Measurements from ENCODE around the gene PCAT7.

PCAT7 gene

DNA sequence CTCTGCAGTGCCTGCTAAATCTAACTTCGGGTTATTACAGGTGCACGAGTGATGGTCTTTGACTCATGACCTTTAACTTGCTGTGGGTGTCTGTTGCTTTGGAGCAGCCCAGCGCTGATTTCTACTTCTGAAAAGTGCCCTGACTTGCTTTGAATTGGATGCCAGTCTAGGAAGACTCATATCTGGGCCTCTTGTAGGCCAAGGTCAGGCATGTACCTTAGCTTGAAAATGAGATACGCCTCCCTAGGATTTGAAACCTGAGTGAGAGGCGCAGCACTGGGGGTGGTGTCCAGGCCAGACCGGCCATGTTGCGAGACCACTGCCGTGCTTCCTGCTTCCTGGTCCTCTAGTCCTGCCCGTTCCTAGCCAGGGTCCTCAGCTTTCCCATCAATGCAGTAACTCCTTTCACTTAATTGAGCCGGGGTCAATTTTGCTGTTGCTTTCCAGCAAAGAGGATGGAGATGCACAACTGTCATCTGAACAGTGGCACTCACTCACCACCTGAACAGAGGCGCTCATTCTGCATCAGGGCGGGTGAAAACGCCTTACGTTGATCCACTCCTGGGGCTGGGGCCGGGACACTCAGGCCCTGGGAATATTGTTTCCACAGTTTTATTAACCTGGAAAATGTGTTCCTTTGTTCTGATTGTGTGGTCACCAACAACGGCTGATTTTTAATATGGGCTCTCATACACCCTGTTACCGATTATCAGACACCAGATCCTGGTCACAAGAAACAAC, 14.3 kb downstream of the PCAT7 start:
- H3K4me3 ChIP-seq (ENCODE audit: low read depth, low read length) = no peak overlapping the region
- POLR2A ChIA-PET = no interaction called here
- TF ChIP-seq CTCF (IDR thresholded peaks at IDR 0.05; ENCODE audit: insufficient read depth, low read length, missing control alignments) = no peak
- DNase-seq (ENCODE audit: low read depth, low spot score) = no peak
- CTCF ChIA-PET = no interaction called here

DNA sequence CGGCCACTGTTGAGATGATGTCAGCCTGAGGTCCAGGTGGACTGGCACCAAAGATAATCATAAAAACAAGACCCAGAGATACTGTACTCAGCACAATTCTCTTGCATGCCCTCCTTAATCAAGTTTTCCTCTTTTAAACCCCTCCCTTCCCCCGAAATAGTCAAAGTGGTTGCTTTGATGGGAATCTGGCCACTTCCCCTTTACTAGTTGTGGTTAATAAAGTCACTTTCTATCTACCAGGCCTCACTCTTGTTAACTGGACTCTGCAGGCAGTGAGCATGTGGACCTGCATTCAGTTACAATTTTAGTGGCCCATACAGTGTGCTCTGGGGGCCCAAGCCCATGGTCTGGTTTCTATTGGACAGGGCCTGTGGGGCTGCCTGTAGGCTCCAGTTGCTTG, 21.2 kb downstream of the PCAT7 start:
- ChIA-PET POLR2A (no interaction called here), CTCF (interaction anchor here (1.1 kb wide), 1 partner anchor 11 kb away, joined by 3 read pairs; no protein-coding TSS in a partner anchor)
- no peak for DNase-seq (ENCODE audit: low read depth, low spot score)
- no peak for TF ChIP-seq CTCF (IDR thresholded peaks at IDR 0.05; ENCODE audit: insufficient read depth, low read length, missing control alignments)
- H3K4me3 ChIP-seq (ENCODE audit: low read depth, low read length) = no peak overlapping the region

DNA sequence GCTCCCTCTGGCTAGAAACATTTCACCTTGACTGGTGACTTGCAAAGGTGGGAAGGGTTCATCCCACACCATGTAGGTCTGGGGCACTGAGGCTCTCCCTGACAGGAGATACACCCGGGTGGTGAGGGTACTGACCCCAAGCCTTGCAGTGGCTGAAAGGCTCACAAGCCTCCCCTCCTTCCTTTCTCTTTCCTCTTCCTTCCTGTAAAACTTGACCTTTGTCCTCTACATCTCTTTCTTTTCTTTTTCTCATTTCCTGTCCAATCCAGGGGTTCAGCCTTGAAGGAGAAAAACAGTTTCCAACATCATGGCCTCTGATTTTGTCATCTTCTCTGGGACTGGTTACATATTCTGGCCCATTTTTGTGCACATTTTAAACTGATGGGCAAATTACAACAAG, 22.2 kb downstream of the PCAT7 start:
- TF ChIP-seq CTCF (IDR thresholded peaks at IDR 0.05; ENCODE audit: insufficient read depth, low read length, missing control alignments) = no peak
- ChIA-PET POLR2A (no interaction called here), CTCF (no interaction called here)
- no peak overlapping the region for H3K4me3 ChIP-seq (ENCODE audit: low read depth, low read length)
- DNase-seq (ENCODE audit: low read depth, low spot score) = no peak

- ChIA-PET CTCF (no interaction called here), POLR2A (no interaction called here)
- no peak for TF ChIP-seq CTCF (IDR thresholded peaks at IDR 0.05; ENCODE audit: insufficient read depth, low read length, missing control alignments)
- DNase-seq (ENCODE audit: low read depth, low spot score) = no peak
- H3K4me3 ChIP-seq (ENCODE audit: low read depth, low read length) = no peak overlapping the region
Observed at GRCh38 chr9:94577571-94577970, 22.7 kb downstream of the PCAT7 start.

DNA sequence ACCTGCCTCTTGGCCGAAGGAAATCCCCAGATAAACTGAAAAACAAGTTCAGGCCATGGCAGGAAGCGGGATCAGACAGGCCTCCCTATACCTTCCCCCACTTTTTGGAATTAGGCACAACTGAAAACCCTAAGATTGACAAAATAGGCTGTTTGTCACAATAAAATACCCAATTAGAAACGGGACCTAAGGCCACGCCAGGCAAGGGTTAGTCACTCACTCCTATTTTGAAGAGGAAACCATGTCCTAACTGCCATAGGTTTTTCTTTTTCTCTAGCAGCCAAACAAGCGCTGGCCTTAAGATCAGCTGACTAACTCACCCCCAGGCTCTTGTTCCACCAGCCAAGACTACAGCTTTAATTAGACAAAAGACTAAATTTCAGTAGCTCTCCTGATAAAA, 26.8 kb downstream of the PCAT7 start:
- TF ChIP-seq CTCF (IDR thresholded peaks at IDR 0.05; ENCODE audit: insufficient read depth, low read length, missing control alignments) = no peak
- DNase-seq (ENCODE audit: low read depth, low spot score) = no peak
- POLR2A ChIA-PET = interaction anchor here (0.6 kb wide), 1 partner anchor 45 kb away, joined by 3 read pairs; no protein-coding TSS in a partner anchor
- no peak overlapping the region for H3K4me3 ChIP-seq (ENCODE audit: low read depth, low read length)
- CTCF ChIA-PET = interaction anchor here (1.0 kb wide), 1 partner anchor 16 kb away, joined by 3 read pairs; no protein-coding TSS in a partner anchor

GRCh38 chr9:94584555-94584954, 29.7 kb downstream of the PCAT7 start:
- POLR2A ChIA-PET = no interaction called here
- no peak for DNase-seq (ENCODE audit: low read depth, low spot score)
- no peak overlapping the region for H3K4me3 ChIP-seq (ENCODE audit: low read depth, low read length)
- TF ChIP-seq CTCF (IDR thresholded peaks at IDR 0.05; ENCODE audit: insufficient read depth, low read length, missing control alignments) = no peak
- CTCF ChIA-PET = no interaction called here

All from AG04449 (cell line).